IPS-15b (cell line): ENCODE results near the gene RPL38.

Source experiments
- H3K27me3 ChIP-seq: one replicate; pipeline ENCODE4 v1.6.1; 2013; ENCODE audit warnings: low read length; ENCODE audit not compliant: control insufficient read depth, insufficient read depth
- H3K36me3 ChIP-seq: one replicate; pipeline ENCODE4 v1.6.1; 2013; ENCODE audit warnings: low read length; ENCODE audit not compliant: control insufficient read depth, insufficient read depth
- H3K4me1 ChIP-seq: one replicate; pipeline ENCODE4 v1.6.1; 2013; ENCODE audit warnings: mild to moderate bottlenecking, low read length; ENCODE audit not compliant: control insufficient read depth, insufficient read depth
- H3K4me3 ChIP-seq: one replicate; pipeline ENCODE4 v1.5.1; 2013; ENCODE audit warnings: low read depth, low read length
- H3K9ac ChIP-seq: one replicate; pipeline ENCODE4 v1.6.1; 2013; ENCODE audit warnings: low read depth, mild to moderate bottlenecking, low read length
- H3K9me3 ChIP-seq: one replicate; pipeline ENCODE4 v1.6.1; 2013; ENCODE audit warnings: mild to moderate bottlenecking, low read length; ENCODE audit not compliant: control insufficient read depth, insufficient read depth

The RPL38 gene

GRCh38 chr17:74237321-74237720 is 33.8 kb downstream of the RPL38 start:
- no peak overlapping the region for H3K9ac ChIP-seq
- H3K27me3 ChIP-seq, result no peaks in the 10 kb centered on the region
- peaks cover 5% of the 10 kb centered on the region for H3K36me3 ChIP-seq
- peaks cover 6% of the 10 kb centered on the region for H3K4me1 ChIP-seq
- H3K9me3 ChIP-seq, result no peaks in the 10 kb centered on the region
- H3K4me3 ChIP-seq, result no peak overlapping the region

DNA sequence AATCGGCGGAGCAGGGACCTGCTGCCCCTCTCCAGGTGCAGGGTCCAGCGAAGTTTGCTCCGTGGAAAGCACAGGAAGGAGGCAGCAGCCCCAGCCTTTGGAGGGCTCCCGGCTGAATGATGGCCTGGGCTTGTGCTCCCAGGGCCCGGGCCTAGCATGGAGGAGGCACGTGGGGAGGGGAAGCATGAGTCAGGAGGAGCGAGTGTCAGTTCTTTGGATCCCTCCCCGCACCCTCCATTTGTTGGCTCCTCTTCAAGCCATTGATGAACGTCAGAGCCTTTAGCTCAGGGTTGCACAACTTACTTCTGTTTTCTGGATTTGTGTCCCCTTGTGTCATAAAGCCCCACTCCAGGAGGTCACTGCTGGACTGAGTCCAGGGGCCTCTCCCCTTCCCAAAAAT is 35.7 kb downstream of the RPL38 start:
- Histone ChIP-seq H3K9ac (no peak overlapping the region), H3K9me3 (no peaks in the 10 kb centered on the region)

DNA sequence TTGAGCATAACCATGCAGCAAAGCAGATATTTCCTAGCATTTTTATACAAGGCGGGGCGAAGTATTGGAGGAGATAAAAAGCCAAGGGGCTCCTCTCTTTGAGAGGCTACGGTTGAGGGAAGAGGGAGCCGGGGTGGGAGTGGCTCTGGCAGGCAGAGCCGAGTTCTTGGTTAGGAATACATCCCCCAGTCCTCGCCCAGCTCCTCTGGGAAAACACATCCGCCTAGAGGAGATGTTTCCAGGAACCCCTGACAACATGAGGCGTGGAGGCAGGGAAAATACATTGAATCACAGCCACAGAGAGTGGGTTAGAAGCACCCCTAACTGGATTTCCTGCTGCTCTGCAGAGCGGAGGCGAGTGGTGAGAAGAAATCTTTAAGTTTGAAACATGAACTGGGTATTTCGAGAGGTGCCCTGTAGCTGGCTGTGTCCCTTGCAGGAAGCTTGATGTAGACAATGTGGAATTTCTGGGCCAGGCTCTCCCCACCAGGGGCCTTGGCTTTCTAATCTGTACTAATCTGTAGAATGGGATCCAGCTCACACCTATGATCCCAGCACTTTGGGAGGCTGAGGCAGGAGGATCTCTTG is 37.2 kb downstream of the RPL38 start:
- Histone ChIP-seq H3K9me3 (no peaks in the 10 kb centered on the region), H3K4me3 (no peak overlapping the region), H3K36me3 (no peaks in the 10 kb centered on the region), H3K4me1 (peaks cover 12% of the 10 kb centered on the region), H3K27me3 (no peaks in the 10 kb centered on the region), H3K9ac (no peak overlapping the region)

More for the DNA sequence above, 35.7 kb downstream of the RPL38 start:
- Histone ChIP-seq H3K4me1 (peaks cover 6% of the 10 kb centered on the region), H3K4me3 (no peak overlapping the region), H3K27me3 (no peaks in the 10 kb centered on the region), H3K36me3 (no peaks in the 10 kb centered on the region)

- Histone ChIP-seq H3K9me3 (no peaks in the 10 kb centered on the region), H3K9ac (no peak overlapping the region), H3K36me3 (no peaks in the 10 kb centered on the region), H3K4me3 (no peak overlapping the region), H3K4me1 (peaks cover 18% of the 10 kb centered on the region), H3K27me3 (no peaks in the 10 kb centered on the region)
These were observed 38.0 kb downstream of the RPL38 start for GRCh38 chr17:74241431-74241830.

DNA sequence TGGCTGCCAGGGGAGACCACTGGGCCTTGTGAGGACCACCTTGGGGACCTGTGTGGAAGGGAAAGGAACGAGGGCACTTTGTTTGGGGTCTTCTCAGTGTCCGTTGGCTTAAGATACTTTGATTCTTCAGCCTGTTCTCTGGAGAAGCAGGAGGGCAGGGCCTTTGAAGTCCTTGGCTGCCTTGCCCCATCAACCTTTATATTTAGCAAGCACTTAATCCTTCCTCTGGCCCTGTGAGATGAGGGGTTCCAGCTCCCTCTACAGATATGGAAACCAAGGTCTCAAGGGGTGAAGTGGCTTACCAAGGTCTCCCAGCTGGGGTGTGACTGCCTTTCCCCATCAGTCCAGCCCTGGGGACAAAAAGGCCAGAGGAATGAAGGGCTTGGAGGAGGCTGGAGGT is 38.4 kb downstream of the RPL38 start:
- Histone ChIP-seq H3K4me3 (no peak overlapping the region), H3K9ac (no peak overlapping the region), H3K36me3 (no peaks in the 10 kb centered on the region), H3K9me3 (no peaks in the 10 kb centered on the region), H3K4me1 (peaks cover 19% of the 10 kb centered on the region), H3K27me3 (no peaks in the 10 kb centered on the region)

DNA sequence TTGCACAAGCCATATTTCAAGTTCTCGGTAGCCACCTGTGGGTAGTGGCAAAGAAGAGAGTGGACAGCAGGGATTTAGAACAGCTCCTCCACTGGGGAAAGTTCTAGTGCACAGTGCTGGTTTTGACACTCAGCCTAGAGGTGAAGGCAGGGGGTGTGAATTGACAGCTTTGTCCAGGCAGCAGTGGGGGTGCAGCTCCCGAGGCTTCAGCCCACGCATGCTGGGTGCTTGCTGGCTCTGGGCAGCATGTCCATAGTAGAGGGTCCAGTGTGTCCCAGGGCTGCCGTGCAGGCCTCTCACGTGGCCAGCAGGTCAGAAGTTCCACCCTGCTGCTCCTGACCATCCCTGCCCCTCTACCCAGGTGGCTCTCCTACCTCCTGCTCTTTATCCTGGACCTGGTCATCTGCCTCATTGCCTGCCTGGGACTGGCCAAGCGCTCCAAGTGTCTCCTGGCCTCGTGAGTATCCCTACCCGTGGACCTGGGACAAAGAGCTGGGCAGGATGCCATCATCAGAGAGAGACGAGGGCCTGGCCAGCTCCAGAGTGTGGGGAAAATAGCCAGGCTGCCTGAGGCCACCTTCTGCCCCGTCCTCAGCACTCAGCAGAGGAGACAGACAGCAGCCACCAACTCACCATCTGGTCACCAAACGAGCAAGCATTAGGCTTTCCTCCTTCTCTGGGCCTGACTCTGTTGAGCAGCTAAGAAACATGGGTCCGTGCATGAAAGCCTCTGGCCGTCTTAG is 39.7 kb downstream of the RPL38 start:
- Histone ChIP-seq H3K36me3 (no peaks in the 10 kb centered on the region), H3K4me3 (no peak overlapping the region), H3K9ac (no peak overlapping the region), H3K4me1 (peaks cover 19% of the 10 kb centered on the region), H3K9me3 (no peaks in the 10 kb centered on the region), H3K27me3 (no peaks in the 10 kb centered on the region)

- Histone ChIP-seq H3K36me3 (no peaks in the 10 kb centered on the region), H3K9me3 (no peaks in the 10 kb centered on the region), H3K4me3 (no peak overlapping the region), H3K27me3 (no peaks in the 10 kb centered on the region), H3K4me1 (peaks cover 19% of the 10 kb centered on the region), H3K9ac (no peak overlapping the region)
These were observed 40.6 kb downstream of the RPL38 start for GRCh38 chr17:74244128-74244527.

DNA sequence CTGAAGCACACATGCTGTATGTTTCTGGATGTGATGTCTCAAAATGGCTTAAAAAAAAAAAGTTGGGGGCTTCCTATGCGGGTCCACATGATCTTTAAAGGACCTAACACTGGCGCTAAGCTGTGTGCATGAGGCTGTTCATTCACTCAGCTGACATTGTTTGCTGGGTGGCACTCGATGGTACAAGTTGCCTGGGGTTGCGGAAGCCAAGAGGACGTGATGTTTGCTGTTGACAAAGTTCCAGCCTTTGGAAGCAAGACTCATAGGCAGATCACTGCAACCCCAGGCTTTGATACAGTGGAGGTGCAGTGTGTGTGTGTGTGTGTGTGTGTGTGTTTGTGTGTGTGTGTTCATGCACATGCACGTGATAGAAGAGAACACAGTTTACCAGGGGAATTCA is 41.1 kb downstream of the RPL38 start:
- Histone ChIP-seq H3K9ac (peak overlapping the region; percentile 41), H3K4me1 (peaks cover 18% of the 10 kb centered on the region), H3K27me3 (no peaks in the 10 kb centered on the region)

DNA sequence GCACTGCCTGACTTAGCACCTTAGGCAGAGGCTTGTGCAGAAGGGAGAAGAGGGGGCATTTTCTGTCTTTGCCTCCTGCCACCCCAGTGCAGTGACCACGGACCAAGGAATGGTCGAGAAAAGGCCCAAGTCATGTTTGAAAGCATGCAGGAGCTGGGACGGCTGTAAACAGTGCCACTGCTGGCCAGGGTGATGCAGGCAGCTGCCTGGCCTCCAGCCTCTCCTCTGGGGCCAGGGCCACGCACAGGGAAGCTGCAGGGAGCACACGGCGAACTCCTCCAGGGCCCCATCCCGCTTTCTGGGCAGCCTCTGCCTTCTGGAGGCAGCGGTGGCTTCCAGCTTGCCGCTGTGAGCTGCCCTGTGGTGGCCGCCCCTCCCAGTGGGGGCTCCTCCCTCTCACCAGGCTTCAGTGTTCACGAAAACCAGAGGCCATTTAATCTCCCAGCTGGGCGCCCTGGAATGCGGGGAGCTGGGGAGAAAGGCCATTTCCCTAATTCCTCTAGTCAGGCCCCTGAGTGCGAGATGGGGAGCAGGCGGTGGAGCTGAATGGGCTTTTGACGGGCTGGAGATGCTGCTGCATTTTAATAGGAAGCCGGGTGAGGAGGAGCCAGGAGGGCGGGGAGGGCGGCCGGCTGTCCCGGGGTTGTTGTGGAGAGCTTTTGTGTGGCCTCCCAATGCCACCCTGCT is 41.8 kb downstream of the RPL38 start:
- no peaks in the 10 kb centered on the region for H3K9me3 ChIP-seq
- H3K27me3 ChIP-seq, result no peaks in the 10 kb centered on the region
- peaks cover 15% of the 10 kb centered on the region for H3K4me1 ChIP-seq
- H3K36me3 ChIP-seq, result no peaks in the 10 kb centered on the region
- peak overlapping the region; percentile 41 for H3K9ac ChIP-seq
- no peak overlapping the region for H3K4me3 ChIP-seq

More for the DNA sequence above, 41.1 kb downstream of the RPL38 start:
- Histone ChIP-seq H3K4me3 (no peak overlapping the region), H3K36me3 (no peaks in the 10 kb centered on the region), H3K9me3 (no peaks in the 10 kb centered on the region)

GRCh38 chr17:74245871-74246270 is 42.4 kb downstream of the RPL38 start:
- Histone ChIP-seq H3K9ac (peak overlapping the region; percentile 70), H3K36me3 (no peaks in the 10 kb centered on the region), H3K9me3 (no peaks in the 10 kb centered on the region), H3K4me3 (no peak overlapping the region), H3K4me1 (peaks cover 13% of the 10 kb centered on the region), H3K27me3 (no peaks in the 10 kb centered on the region)

DNA sequence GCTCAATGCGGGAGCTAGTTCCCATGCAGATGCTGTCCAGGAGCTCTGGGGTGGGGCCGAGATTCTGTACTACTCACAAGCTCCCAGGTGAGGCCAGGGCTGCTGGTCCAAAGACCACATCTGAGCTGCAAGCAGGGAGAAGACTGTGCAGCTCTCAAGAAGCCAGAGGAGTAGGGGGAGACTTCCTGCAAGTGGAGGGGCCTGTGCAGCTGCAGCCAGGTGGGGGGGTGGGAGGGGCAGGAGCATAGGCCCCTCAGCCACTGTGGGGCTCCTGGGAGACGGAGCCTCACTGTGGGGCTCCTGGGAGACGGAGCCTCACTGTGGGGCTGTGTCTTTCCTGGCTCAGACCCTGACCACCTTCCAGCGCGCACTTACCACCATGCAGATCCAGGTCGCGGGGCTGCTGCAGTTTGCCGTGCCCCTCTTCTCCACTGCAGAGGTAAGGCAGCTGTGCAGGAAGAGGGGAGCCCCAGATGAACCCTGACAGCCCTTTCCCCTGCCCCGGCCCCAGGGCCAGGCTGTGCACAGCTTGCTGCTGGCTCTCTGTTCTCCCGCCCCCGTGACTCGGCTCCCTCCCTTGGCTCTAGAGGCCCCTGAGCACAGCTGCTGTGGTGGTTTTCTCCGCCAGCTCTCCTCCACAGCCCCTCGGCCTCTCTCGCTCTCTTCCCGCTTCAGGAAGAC is 46.3 kb downstream of the RPL38 start:
- Histone ChIP-seq H3K9me3 (no peaks in the 10 kb centered on the region), H3K9ac (no peak overlapping the region), H3K27me3 (no peaks in the 10 kb centered on the region), H3K36me3 (peaks cover 5% of the 10 kb centered on the region), H3K4me3 (no peak overlapping the region), H3K4me1 (peaks cover 12% of the 10 kb centered on the region)
